Renal pelvis (tissue), 12 donors: Measurements from ENCODE around the gene GYPE. TPM values are rescaled to one million over a fixed set of nuclear protein-coding genes. Genes with fewer than 3 reads are reported as not detected.
"Not testable (repeated sequence)": the region's sequence is repeated elsewhere in the genome, so short reads cannot be mapped to it uniquely, and the experiment has no call there.

Experiments
- DNase-seq: peaks from one replicate; pipeline ENCODE4 v3.0.0-alpha.2; 2013
- long read RNA-seq, 16 experiments: transcript quantifications; one replicate each; lab custom pipeline, GENCODE V29; 2026
- polyA plus RNA-seq, 3 donors: library from polyadenylated mRNA; unstranded; fragments of 120-200 nt; gene quantifications; one replicate each; pipeline ENCODE4 v1.2.1, GENCODE V29; 2013; ENCODE audit not compliant: insufficient read length in 3 of 3

Gene GYPE
- polyA plus RNA-seq, result 1 to 10 TPM; 2.8 to 4.2 (median 3.1) TPM
- long read RNA-seq, donor 1, result 0 reads
- long read RNA-seq, donor 2, result 0 reads
- long read RNA-seq, donor 3, result 0 reads
- long read RNA-seq, donor 4, result 0 reads
- long read RNA-seq, donor 5, result 0 reads
- long read RNA-seq, donor 6, result 0 reads
- long read RNA-seq, donor 7, result 0 reads
- long read RNA-seq, donor 8, result 0 reads
- long read RNA-seq, donor 9, result 0 reads
- long read RNA-seq, donor 10, result 0 reads
- long read RNA-seq, donor 11, result 0 reads
- long read RNA-seq, donor 12, result 0 reads
- long read RNA-seq, donor 13, result 0 reads
- long read RNA-seq, donor 14, result 0 reads
- long read RNA-seq, donor 15, result 0 reads
- long read RNA-seq, donor 16, result 0 reads

- not testable (repeated sequence) for DNase-seq
Measured at GRCh38 chr4:143905440-143905839, at the start of gene GYPE. GYPE (minus strand) TSS chr4:143905559; CDS start chr4:143905507, 52 bp downstream.

GRCh38 chr4:143951458-143951972 is 46.2 kb upstream of the GYPE start:
- DNase-seq, result not testable (repeated sequence)

DNA sequence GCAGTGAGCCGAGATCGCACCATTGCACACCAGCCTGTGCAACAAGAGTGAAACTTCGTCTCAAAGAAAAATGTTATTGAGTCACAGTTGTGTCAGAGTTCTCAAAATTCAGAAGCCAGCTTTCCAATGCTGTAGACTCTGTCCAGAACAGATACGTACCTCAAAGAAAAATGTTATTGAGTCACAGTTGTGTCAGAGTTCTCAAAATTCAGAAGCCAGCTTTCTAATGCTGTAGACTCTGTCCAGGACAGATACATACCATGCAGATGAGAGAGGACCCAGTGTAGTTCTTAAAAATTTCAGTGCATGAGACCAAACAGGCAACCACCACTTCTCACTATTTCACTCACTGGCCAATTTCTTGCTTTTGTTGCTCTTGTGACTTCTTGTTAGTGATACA is 45.6 kb upstream of the GYPE start:
- not testable (repeated sequence) for DNase-seq

DNA sequence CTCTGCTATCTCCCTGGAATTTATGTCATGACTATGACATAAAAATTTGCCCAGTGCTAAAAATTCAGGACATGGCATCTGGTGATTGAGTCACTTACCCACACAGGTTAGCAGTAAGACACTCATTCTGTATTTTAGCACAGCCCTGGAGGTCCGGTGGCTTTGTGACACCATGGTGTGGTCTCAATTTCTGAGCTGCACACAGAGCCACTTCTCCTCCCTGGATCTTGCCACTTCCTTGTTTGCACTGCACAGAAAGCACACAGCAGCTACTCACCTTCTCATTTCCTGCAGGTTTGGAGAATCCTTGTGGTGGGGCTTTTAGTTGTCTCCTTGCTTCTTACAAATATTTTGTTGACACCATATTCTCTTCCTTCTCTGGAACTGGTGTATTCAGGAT is 44.8 kb upstream of the GYPE start:
- DNase-seq, result not testable (repeated sequence)

- DNase-seq, result not testable (repeated sequence)
Measured at GRCh38 chr4:143947493-143947892, 42.1 kb upstream of the GYPE start.

GRCh38 chr4:143940708-143941107 is 35.3 kb upstream of the GYPE start:
- not testable (repeated sequence) for DNase-seq

GRCh38 chr4:143939528-143939927 is 34.2 kb upstream of the GYPE start:
- DNase-seq, result no peak

DNA sequence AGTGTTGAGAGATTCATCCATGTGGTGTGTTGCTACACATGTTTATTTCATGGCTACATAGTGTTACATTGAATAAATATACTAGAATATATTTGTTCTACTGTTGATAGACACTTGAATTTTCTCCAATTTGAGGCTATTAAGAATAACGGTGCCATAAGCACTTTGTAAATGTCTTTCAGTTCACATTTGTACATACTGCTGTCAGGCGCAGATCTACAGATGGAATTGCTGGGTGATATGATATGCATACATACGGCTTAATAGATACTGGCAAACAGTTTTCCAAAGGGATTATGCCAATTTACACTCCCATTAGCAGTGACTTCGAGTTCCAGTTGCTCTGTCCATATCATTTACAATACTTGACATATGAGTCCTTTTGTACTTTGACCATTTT is 33.5 kb upstream of the GYPE start:
- DNase-seq, result not testable (repeated sequence)

- DNase-seq, result no peak
Measured at GRCh38 chr4:143921181-143921580, 15.8 kb upstream of the GYPE start.

DNA sequence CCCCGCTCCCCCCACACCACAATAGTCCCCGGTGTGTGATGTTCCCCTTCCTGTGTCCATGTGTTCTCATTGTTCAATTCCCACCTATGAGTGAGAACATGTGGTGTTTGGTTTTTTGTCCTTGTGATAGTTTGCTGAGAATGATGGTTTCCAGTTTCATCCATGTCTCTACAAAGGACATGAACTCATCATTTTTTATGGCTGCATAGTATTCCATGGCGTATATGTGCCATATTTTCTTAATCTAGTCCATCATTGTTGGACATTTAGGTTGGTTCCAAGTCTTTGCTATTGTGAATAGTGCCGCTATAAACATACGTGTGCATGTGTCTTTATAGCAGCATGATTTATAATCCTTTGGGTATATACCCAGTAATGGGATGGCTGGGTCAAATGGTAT is 11.1 kb upstream of the GYPE start:
- DNase-seq, result not testable (repeated sequence)

DNA sequence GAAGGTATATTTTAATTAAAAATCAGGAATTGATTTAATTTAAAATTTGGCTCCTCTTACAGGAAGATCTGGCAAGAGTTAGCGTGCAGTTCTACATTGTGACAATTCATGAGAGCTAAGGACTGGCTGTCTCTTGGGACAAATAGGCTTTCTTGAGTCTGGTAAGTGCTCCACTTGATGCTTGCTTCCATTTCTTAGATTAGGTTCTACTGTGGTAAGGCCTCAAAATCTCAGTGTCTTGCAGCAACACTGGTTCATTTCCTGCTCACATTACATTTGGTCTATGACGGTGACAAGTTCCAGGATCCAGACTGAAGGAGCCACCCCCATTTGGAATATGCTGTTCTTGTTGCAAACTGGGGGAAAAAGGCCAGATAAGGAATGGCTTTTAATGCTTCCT is 7.1 kb upstream of the GYPE start:
- DNase-seq, result not testable (repeated sequence)

- not testable (repeated sequence) for DNase-seq
Measured at GRCh38 chr4:143911528-143912417, 6.4 kb upstream of the GYPE start.

DNA sequence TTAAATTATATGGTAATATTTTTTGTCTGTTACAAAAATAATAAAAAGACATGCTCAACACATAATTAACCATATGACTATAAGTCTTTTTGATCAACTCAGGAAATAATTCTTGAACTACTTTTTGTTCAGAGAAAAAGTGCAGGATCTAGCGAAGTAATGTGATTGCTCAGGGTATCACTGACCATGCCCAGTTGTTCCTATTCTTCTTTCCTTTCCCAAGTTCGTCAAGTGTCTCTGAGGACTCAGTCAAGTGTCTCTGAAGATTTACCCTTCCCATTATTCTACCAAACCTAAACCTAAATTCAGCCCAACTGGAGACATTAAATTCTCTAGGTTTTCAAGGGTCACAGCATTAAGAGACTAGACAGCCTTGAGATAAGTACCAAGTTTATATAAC is 5.5 kb upstream of the GYPE start:
- DNase-seq, result not testable (repeated sequence)

GRCh38 chr4:143907811-143908210 is 2.5 kb upstream of the GYPE start:
- DNase-seq, result not testable (repeated sequence)

- DNase-seq, result not testable (repeated sequence)
Measured at GRCh38 chr4:143904431-143904830, 928 bp downstream of the GYPE start.

- DNase-seq, result not testable (repeated sequence)
Measured at GRCh38 chr4:143890323-143890722, 15.0 kb downstream of the GYPE start.

- not testable (repeated sequence) for DNase-seq
Measured at GRCh38 chr4:143888189-143888588, 17.2 kb downstream of the GYPE start.

- not testable (repeated sequence) for DNase-seq
Measured at GRCh38 chr4:143884965-143885364, 20.4 kb downstream of the GYPE start.

DNA sequence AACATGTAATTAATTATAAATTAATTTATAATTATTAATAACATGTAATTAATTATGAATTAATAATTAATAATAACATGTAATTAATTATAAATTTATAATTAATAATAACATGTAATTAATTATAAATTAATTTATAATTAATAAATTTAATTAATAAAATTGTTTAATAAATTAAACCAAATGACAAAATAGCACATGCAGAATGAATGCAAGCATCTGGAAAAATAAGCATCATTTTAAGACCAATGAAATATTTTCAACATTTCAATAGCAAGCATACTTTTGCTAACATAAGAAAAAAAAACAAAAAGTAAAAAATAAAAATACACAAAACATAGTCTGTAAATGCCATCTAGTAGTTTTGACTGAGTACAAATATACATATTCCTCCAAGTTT is 21.8 kb downstream of the GYPE start:
- no peak for DNase-seq

DNA sequence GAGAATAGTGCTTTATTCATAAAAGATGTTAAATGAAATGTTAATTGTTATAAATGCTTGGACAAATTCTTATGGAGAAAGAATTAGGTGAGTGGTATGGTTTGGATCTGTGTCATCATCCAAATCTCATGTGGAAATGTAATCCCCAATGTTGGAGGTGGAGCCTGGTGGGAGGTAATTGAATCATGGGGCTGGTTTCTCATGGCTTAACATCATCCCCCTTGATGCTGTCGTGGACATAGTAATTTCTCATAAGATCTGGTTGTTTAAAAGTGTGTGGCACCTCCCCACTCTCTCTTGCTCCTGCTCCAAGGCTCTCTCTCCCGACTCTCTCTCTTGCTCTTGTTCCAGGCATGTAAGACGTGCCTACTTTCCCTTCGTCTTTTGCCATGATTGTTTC is 22.5 kb downstream of the GYPE start:
- DNase-seq, result no peak

- DNase-seq, result not testable (repeated sequence)
Measured at GRCh38 chr4:143879561-143879960, 25.8 kb downstream of the GYPE start.

DNA sequence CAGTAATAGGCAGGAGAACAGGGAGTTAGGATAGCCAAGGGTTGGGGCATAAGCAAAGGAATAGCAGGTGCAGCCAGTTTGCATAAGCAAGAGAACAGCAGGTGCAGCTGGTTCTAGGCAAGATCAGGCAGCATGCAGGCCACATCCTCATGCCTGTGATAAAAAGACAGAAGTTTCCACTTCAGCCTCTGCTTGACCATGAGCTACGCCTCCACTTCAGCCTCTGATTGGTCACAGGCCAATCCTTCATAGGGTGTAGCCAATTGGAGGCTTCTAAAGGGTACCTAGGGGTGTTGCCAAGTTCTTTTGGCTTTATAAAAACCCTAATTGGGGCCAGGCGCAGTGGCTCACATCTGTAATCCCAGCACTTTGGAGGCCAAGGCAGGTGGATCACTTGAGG is 30.0 kb downstream of the GYPE start:
- not testable (repeated sequence) for DNase-seq
